Measurements from ENCODE around the gene TICAM2. TPM values are rescaled to one million over a fixed set of nuclear protein-coding genes. Genes with fewer than 3 reads are reported as not detected.

Gene TICAM2
- total and polyA plus RNA-seq, 2 donors (not counting 1 experiment from before 2014, with no cell fraction given): 0.55 to 5.4 TPM

- no peak overlapping the region for H3K27ac ChIP-seq (ENCODE audit: low read length in 2 of 2)
- no peak overlapping the region for H3K27ac Mint-ChIP-seq
- no peaks in the 10 kb centered on the region for H3K79me2 ChIP-seq (ENCODE audit: control insufficient read depth, insufficient read depth, low read length)
- H3K4me3 Mint-ChIP-seq: no peak overlapping the region
- H3K27me3 Mint-ChIP-seq: no peaks in the 10 kb centered on the region
- POLR2A ChIA-PET: no interaction called here
- ATAC-seq (ENCODE audit: low read depth): no peak
- DNase-seq: no peak
- CTCF ChIA-PET: interaction anchor here (0.7 to 13.9 kb wide), 4 partner anchors 9 to 461 kb away, joined by 3 to 327 read pairs (median 4); no protein-coding TSS in a partner anchor
- no peaks in the 10 kb centered on the region for H3K27me3 ChIP-seq (replicated peaks in 1 of 4; ENCODE audit: control extremely low read depth in 1 of 4, control insufficient read depth in 3 of 4, insufficient read depth in 4 of 4, low read length in 3 of 4)
- no peaks in the 10 kb centered on the region for H4K20me1 ChIP-seq (ENCODE audit: control insufficient read depth, insufficient read depth, low read length, poor library complexity, severe bottlenecking)
- TF ChIP-seq CTCF (IDR thresholded peaks at IDR 0.05) (no peak), EZH2 (IDR thresholded peaks at IDR 0.05; ENCODE audit: borderline replicate concordance, insufficient read depth, low read depth, low read length, poor library complexity, severe bottlenecking) (no peak)
- peaks cover 3 to 5% of the 10 kb centered on the region in 2 donors for H3K4me1 ChIP-seq (ENCODE audit: control insufficient read depth in 2 of 2, insufficient read depth in 2 of 2, low read length in 2 of 2)
- intact Hi-C loops (cut with micrococcal nuclease): no loop called here
- no CpG with 5 or more reads among the region's 2 CpGs for whole genome bisulfite sequencing (ENCODE audit: insufficient coverage)
- peaks cover 2% of the 10 kb centered on the region for H3K9me3 Mint-ChIP-seq (ENCODE audit: insufficient read depth)
- H2AFZ ChIP-seq (ENCODE audit: insufficient read depth, low read depth, low read length, poor library complexity, severe bottlenecking): no peak overlapping the region
- H3K4me2 ChIP-seq (replicated peaks; ENCODE audit: low read depth, low read length, poor library complexity, severe bottlenecking): no peak overlapping the region
- no peaks in the 10 kb centered on the region for H3K9me3 ChIP-seq (ENCODE audit: control extremely low read depth in 1 of 3, control insufficient read depth in 2 of 3, insufficient read depth in 1 of 3, low read length in 2 of 3)
- no peaks in the 10 kb centered on the region for H3K36me3 ChIP-seq (replicated peaks in 1 of 2; ENCODE audit: control extremely low read depth in 1 of 2, control insufficient read depth in 1 of 2, extremely low read depth in 1 of 2, insufficient read depth in 2 of 2, low read length in 1 of 2)
- H3K4me3 ChIP-seq (ENCODE audit: control extremely low read depth in 1 of 5, extremely low read depth in 1 of 5, insufficient read depth in 1 of 5, low read depth in 2 of 5, low read length in 4 of 5): no peak overlapping the region
- no peak overlapping the region for H3K9ac ChIP-seq (ENCODE audit: low read length)
- H3K4me1 Mint-ChIP-seq: peaks cover 10% of the 10 kb centered on the region
These were observed 29.1 kb downstream of the TICAM2 start for GRCh38 chr5:115573133-115573532.

GRCh38 chr5:115571441-115571878, 30.8 kb downstream of the TICAM2 start:
- ChIA-PET POLR2A (no interaction called here), CTCF (interaction anchor here (0.6 to 13.9 kb wide), 3 partner anchors 259 to 473 kb away, joined by 3 to 327 read pairs (median 4); no protein-coding TSS in a partner anchor)
- Mint-ChIP-seq H3K27ac (no peak overlapping the region), H3K9me3 (ENCODE audit: insufficient read depth) (no peaks in the 10 kb centered on the region), H3K4me3 (no peak overlapping the region), H3K4me1 (peaks cover 7% of the 10 kb centered on the region), H3K27me3 (no peaks in the 10 kb centered on the region)
- H3K4me3 ChIP-seq (ENCODE audit: control extremely low read depth in 1 of 5, extremely low read depth in 1 of 5, insufficient read depth in 1 of 5, low read depth in 2 of 5, low read length in 4 of 5): no peak overlapping the region
- intact Hi-C loops (cut with micrococcal nuclease): no loop called here
- no peaks in the 10 kb centered on the region for H3K9me3 ChIP-seq (ENCODE audit: control extremely low read depth in 1 of 3, control insufficient read depth in 2 of 3, insufficient read depth in 1 of 3, low read length in 2 of 3)
- peaks cover 3 to 5% of the 10 kb centered on the region in 2 donors for H3K4me1 ChIP-seq (ENCODE audit: control insufficient read depth in 2 of 2, insufficient read depth in 2 of 2, low read length in 2 of 2)
- no peak overlapping the region for H3K27ac ChIP-seq (ENCODE audit: low read length in 2 of 2)
- no peak overlapping the region for H3K4me2 ChIP-seq (replicated peaks; ENCODE audit: low read depth, low read length, poor library complexity, severe bottlenecking)
- ATAC-seq (ENCODE audit: low read depth) (no peak), DNase-seq (no peak)
- no peaks in the 10 kb centered on the region for H3K27me3 ChIP-seq (replicated peaks in 1 of 4; ENCODE audit: control extremely low read depth in 1 of 4, control insufficient read depth in 3 of 4, insufficient read depth in 4 of 4, low read length in 3 of 4)
- WGBS (ENCODE audit: insufficient coverage): 100% methylated on average over 1 of the region's 5 CpGs
- no peak overlapping the region for H3K9ac ChIP-seq (ENCODE audit: low read length)
- H3K79me2 ChIP-seq (ENCODE audit: control insufficient read depth, insufficient read depth, low read length): no peaks in the 10 kb centered on the region
- H3K36me3 ChIP-seq (replicated peaks in 1 of 2; ENCODE audit: control extremely low read depth in 1 of 2, control insufficient read depth in 1 of 2, extremely low read depth in 1 of 2, insufficient read depth in 2 of 2, low read length in 1 of 2): no peaks in the 10 kb centered on the region
- H4K20me1 ChIP-seq (ENCODE audit: control insufficient read depth, insufficient read depth, low read length, poor library complexity, severe bottlenecking): no peaks in the 10 kb centered on the region
- no peak overlapping the region for H2AFZ ChIP-seq (ENCODE audit: insufficient read depth, low read depth, low read length, poor library complexity, severe bottlenecking)
- TF ChIP-seq EZH2 (IDR thresholded peaks at IDR 0.05; ENCODE audit: borderline replicate concordance, insufficient read depth, low read depth, low read length, poor library complexity, severe bottlenecking): no peak
- no peak for TF ChIP-seq CTCF (IDR thresholded peaks at IDR 0.05)

Measured in B cell (primary cell).